Measurements from ENCODE around the gene CROCC. TPM values are rescaled to one million over a fixed set of nuclear protein-coding genes. Genes with fewer than 3 reads are reported as not detected.
"Not testable (repeated sequence)": the region's sequence is repeated elsewhere in the genome, so short reads cannot be mapped to it uniquely, and the experiment has no call there.

Gene CROCC
- total RNA-seq, 1 donor from 2014 or later, result 21.8 TPM

- DNase-seq, result not testable (repeated sequence)
These were observed 5.5 kb upstream of the CROCC start for GRCh38 chr1:16916036-16916880.

- DNase-seq, result no peak
These were observed 3.4 kb upstream of the CROCC start for GRCh38 chr1:16918371-16918770.

- not testable (repeated sequence) for DNase-seq
These were observed 2.6 kb upstream of the CROCC start for GRCh38 chr1:16918936-16919665.

- DNase-seq, result no peak
These were observed 780 bp upstream of the CROCC start for GRCh38 chr1:16920951-16921350.

GRCh38 chr1:16922466-16922865 lies 735 bp downstream of the CROCC start:
- no peak for DNase-seq

- DNase-seq, result no peak
These were observed 1.2 kb downstream of the CROCC start for GRCh38 chr1:16922885-16923431.

GRCh38 chr1:16924216-16924918 lies 2.6 kb downstream of the CROCC start:
- no peak for DNase-seq

- DNase-seq, result no peak
These were observed 3.3 kb downstream of the CROCC start for GRCh38 chr1:16924919-16925477.

- DNase-seq, result no peak
These were observed 4.1 kb downstream of the CROCC start for GRCh38 chr1:16925635-16926490.

- DNase-seq, result no peak
These were observed 4.9 kb downstream of the CROCC start for GRCh38 chr1:16926491-16927073.

GRCh38 chr1:16927256-16927655 lies 5.5 kb downstream of the CROCC start:
- no peak for DNase-seq

- DNase-seq, result no peak
These were observed 6.2 kb downstream of the CROCC start for GRCh38 chr1:16927711-16928485.

GRCh38 chr1:16929146-16930041 lies 7.7 kb downstream of the CROCC start:
- not testable (repeated sequence) for DNase-seq

GRCh38 chr1:16931206-16931934 lies 9.6 kb downstream of the CROCC start:
- DNase-seq, result not testable (repeated sequence)

- DNase-seq, result not testable (repeated sequence)
These were observed 12.2 kb downstream of the CROCC start for GRCh38 chr1:16933945-16934344.

- not testable (repeated sequence) for DNase-seq
These were observed 14.8 kb downstream of the CROCC start for GRCh38 chr1:16936580-16936979.

- no peak for DNase-seq
These were observed 16.9 kb downstream of the CROCC start for GRCh38 chr1:16938351-16939321.

Data from skin of body (tissue), 2 donors.